Hepatocyte (in vitro differentiated cells): ENCODE results near the gene LHFPL2. TPM values are rescaled to one million over a fixed set of nuclear protein-coding genes. Genes with fewer than 3 reads are reported as not detected.
A peak's percentile ranks its signal among the peaks of the same experiment; 100 is the strongest.

Source experiments
- DNase-seq: peaks from one replicate; pipeline ENCODE4 v3.0.0-alpha.2; 2016; ENCODE audit warnings: low spot score
- H2AFZ ChIP-seq: fragments of 200-600 bp; sonication (generic); 2 replicates; pipeline ENCODE4 v1.6.0; 2016; ENCODE audit warnings: antibody characterized with exemption, mild to moderate bottlenecking
- H3K27ac ChIP-seq: fragments of 200-600 bp; sonication (generic); 2 replicates; pipeline ENCODE4 v1.5.1; 2016; ENCODE audit warnings: mild to moderate bottlenecking
- H3K27me3 ChIP-seq: fragments of 200-600 bp; sonication (generic); 2 replicates; pipeline ENCODE4 v1.6.1; 2016
- H3K36me3 ChIP-seq: fragments of 200-600 bp; sonication (generic); replicated peaks from 2 replicates; pipeline ENCODE4 v1.5.1; 2016; ENCODE audit warnings: low read depth; ENCODE audit not compliant: insufficient read depth
- H3K4me1 ChIP-seq: fragments of 200-600 bp; sonication (generic); 2 replicates; pipeline ENCODE4 v1.5.1; 2016; ENCODE audit warnings: mild to moderate bottlenecking, moderate library complexity; ENCODE audit not compliant: insufficient read depth
- H3K4me2 ChIP-seq: fragments of 200-600 bp; sonication (generic); 2 replicates; pipeline ENCODE4 v1.6.0; 2016
- H3K4me3 ChIP-seq: fragments of 200-600 bp; sonication (generic); 2 replicates; pipeline ENCODE4 v1.5.1; 2016; ENCODE audit warnings: mild to moderate bottlenecking
- H3K79me2 ChIP-seq: fragments of 200-600 bp; sonication (generic); 2 replicates; pipeline ENCODE4 v1.6.0; 2017; ENCODE audit warnings: mild to moderate bottlenecking
- H3K9me2 ChIP-seq: fragments of 200-600 bp; sonication (generic); replicated peaks from 2 replicates; pipeline ENCODE4 v1.6.0; 2017; ENCODE audit warnings: mild to moderate bottlenecking; ENCODE audit not compliant: insufficient read depth
- H3K9me3 ChIP-seq: fragments of 200-600 bp; sonication (generic); 2 replicates; pipeline ENCODE4 v1.5.1; 2016; ENCODE audit warnings: low read depth, mild to moderate bottlenecking
- H4K20me1 ChIP-seq: fragments of 200-600 bp; sonication (generic); 2 replicates; pipeline ENCODE4 v1.6.0; 2016; ENCODE audit warnings: mild to moderate bottlenecking; ENCODE audit not compliant: insufficient read depth, poor library complexity, severe bottlenecking
- CTCF ChIP-seq: fragments of 200-600 bp; sonication (generic); IDR thresholded peaks from 2 replicates; pipeline ENCODE4 v1.5.1; 2016; ENCODE audit warnings: antibody characterized with exemption, mild to moderate bottlenecking; ENCODE audit not compliant: poor library complexity
- EZH2 ChIP-seq: fragments of 200-600 bp; sonication (generic); IDR thresholded peaks from 2 replicates; pipeline ENCODE4 v1.6.1; 2016; ENCODE audit warnings: antibody characterized with exemption, mild to moderate bottlenecking, borderline replicate concordance
- EZH2phosphoT487 ChIP-seq: fragments of 200-600 bp; sonication (generic); IDR thresholded peaks from one replicate; pipeline ENCODE4 v1.6.1; 2018; ENCODE audit warnings: antibody characterized with exemption, mild to moderate bottlenecking, low read depth, moderate library complexity; ENCODE audit not compliant: unreplicated experiment, severe bottlenecking
- WGBS: methylation state at CpG from one replicate; pipeline ENCODE4 v1.1.6; 2016; ENCODE audit warnings: low lambda C conversion rate; ENCODE audit errors: missing lambda C conversion rate; 5-methylcytosine and 5-hydroxymethylcytosine counted together
- polyA plus RNA-seq: library from polyadenylated mRNA; unstranded; fragments of >200 nt; fragmentation: Nextera tagmentation; extraction: Ambion mirVana; gene quantifications from 2 replicates; pipeline ENCODE4 v1.2.1, GENCODE V29; 2016
- total RNA-seq: library from RNA; depleted of rRNA; stranded (reverse); fragments of >200 nt; gene quantifications from 2 replicates; pipeline ENCODE4 v1.2.3, GENCODE V29; 2014

The LHFPL2 gene
- total and polyA plus RNA-seq, 2 experiments from 2014 or later = 15.6 to 39.9 TPM

- DNase-seq = no peak
- TF ChIP-seq EZH2 (no peak), CTCF (no peak), EZH2phosphoT487 (no peak)
- Histone ChIP-seq H3K27me3 (no peaks in the 10 kb centered on the region), H3K4me2 (peak overlapping the region; percentile 27), H4K20me1 (no peaks in the 10 kb centered on the region), H3K4me3 (no peak overlapping the region), H3K9me2 (no peaks in the 10 kb centered on the region), H3K36me3 (no peaks in the 10 kb centered on the region), H2AFZ (no peak overlapping the region), H3K79me2 (peaks cover 65% of the 10 kb centered on the region), H3K27ac (peak overlapping the region; percentile 69), H3K9me3 (no peaks in the 10 kb centered on the region), H3K4me1 (peaks cover 71% of the 10 kb centered on the region)
- 73% methylated on average over 9 of the region's 9 CpGs for WGBS
Measured at GRCh38 chr5:78591972-78592700, 56.4 kb downstream of the LHFPL2 start.

GRCh38 chr5:78591138-78591612 lies 57.4 kb downstream of the LHFPL2 start:
- no peak for DNase-seq
- Histone ChIP-seq H3K9me2 (no peaks in the 10 kb centered on the region), H3K4me2 (peak overlapping the region; percentile 27), H2AFZ (no peak overlapping the region), H3K79me2 (peaks cover 59% of the 10 kb centered on the region), H3K36me3 (no peaks in the 10 kb centered on the region), H3K4me1 (peaks cover 69% of the 10 kb centered on the region), H3K27ac (peak overlapping the region; percentile 69), H3K4me3 (no peak overlapping the region), H4K20me1 (no peaks in the 10 kb centered on the region), H3K9me3 (no peaks in the 10 kb centered on the region), H3K27me3 (no peaks in the 10 kb centered on the region)
- whole genome bisulfite sequencing = 24% methylated on average over 6 of the region's 6 CpGs
- TF ChIP-seq EZH2 = no peak
- TF ChIP-seq EZH2phosphoT487 = no peak
- TF ChIP-seq CTCF = no peak

- TF ChIP-seq EZH2 (no peak), CTCF (no peak), EZH2phosphoT487 (no peak)
- Histone ChIP-seq H3K27me3 (no peaks in the 10 kb centered on the region), H3K9me3 (no peaks in the 10 kb centered on the region), H3K27ac (no peak overlapping the region), H2AFZ (no peak overlapping the region), H3K36me3 (no peaks in the 10 kb centered on the region), H3K4me2 (no peak overlapping the region), H3K79me2 (peaks cover 53% of the 10 kb centered on the region), H3K9me2 (no peaks in the 10 kb centered on the region), H3K4me1 (peaks cover 61% of the 10 kb centered on the region), H3K4me3 (no peak overlapping the region), H4K20me1 (no peaks in the 10 kb centered on the region)
- WGBS = 92% methylated on average over 5 of the region's 5 CpGs
- no peak for DNase-seq
Measured at GRCh38 chr5:78589923-78590322, 58.6 kb downstream of the LHFPL2 start.

GRCh38 chr5:78588507-78588906 lies 60.1 kb downstream of the LHFPL2 start:
- Histone ChIP-seq H3K9me2 (no peaks in the 10 kb centered on the region), H2AFZ (no peak overlapping the region), H3K36me3 (no peaks in the 10 kb centered on the region), H3K4me1 (peaks cover 47% of the 10 kb centered on the region), H3K9me3 (no peaks in the 10 kb centered on the region), H3K4me3 (no peak overlapping the region), H3K27me3 (no peaks in the 10 kb centered on the region), H4K20me1 (no peaks in the 10 kb centered on the region), H3K27ac (peak overlapping the region; percentile 61), H3K4me2 (no peak overlapping the region), H3K79me2 (peaks cover 42% of the 10 kb centered on the region)
- no peak for DNase-seq
- TF ChIP-seq CTCF (no peak), EZH2 (no peak), EZH2phosphoT487 (no peak)
